Breast epithelium (tissue), 3 donors: ENCODE data around the gene HBQ1.

Source experiments
- CTCF ChIP-seq, 3 donors: fragments of 450-650 bp; IDR thresholded peaks; one replicate each; pipeline ENCODE4 v1.5.1; 2016 to 2017; ENCODE audit warnings: antibody characterized with exemption in 3 of 3, mild to moderate bottlenecking in 3 of 3, moderate library complexity in 3 of 3
- POLR2A ChIP-seq: fragments of 450-650 bp; IDR thresholded peaks from one replicate; pipeline ENCODE4 v1.6.1; 2016; ENCODE audit warnings: antibody characterized with exemption, mild to moderate bottlenecking, moderate library complexity

DNA sequence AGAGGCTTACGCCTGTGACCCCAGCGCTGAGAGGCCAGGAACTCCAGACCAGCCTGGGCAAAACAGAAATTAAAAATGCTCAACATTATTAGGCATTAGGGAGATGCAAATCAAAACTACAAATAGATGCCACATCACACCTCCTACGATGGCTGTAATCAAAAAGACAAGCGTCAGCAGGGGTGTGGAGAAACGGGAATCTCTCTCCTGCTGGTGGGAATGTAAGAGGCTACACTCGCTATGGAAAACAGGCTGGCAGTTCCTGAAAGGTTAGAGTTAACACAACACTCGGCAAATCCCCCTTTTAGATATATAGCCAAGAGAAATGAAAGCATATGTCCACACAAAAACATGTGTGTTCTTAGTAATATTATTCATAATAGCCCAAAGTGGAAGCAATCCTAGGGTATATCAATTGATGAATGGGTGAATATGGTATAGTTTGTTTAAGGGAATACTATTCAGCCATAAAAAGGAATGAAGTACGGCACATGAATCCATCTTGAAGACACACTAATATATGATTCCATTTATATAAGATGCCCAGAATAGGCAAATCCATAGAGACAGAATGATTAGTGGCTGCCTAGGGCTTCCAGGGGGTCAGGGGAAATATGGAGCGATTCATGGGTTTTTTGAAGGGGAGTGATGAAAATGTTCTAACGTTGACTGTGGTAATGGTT, 39.9 kb upstream of the HBQ1 start:
- TF ChIP-seq CTCF (IDR thresholded peaks at IDR 0.05) (no peak), POLR2A (no peak)
